Amniotic stem cell (primary cell): ENCODE data around the gene ADCY7.
A peak's percentile ranks its signal among the peaks of the same experiment; 100 is the strongest.

Source experiments
- DNase-seq: peaks from one replicate; lab custom pipeline; 2025; lab: John Stamatoyannopoulos, UW

ADCY7 gene

DNA sequence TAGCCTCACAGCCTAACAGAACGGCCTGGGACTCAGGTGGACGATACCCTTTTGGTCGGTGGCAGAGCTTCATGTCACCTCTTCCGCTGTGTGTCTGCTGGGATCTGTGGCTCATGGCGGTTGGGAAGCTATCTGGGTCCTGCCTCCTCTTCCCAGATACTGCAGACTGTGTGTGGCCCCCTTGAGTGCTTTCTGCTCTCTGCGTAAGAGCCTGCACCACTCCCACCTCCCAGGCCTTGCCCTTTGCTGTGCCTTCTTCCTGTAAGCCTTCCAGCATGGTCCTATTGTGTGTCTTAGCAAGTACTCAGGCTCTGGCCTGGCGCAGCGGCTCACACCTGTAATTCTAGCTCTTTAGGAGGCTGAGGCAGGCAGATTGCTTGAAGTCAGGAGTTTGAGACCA, 17.5 kb upstream of the ADCY7 start:
- DNase-seq, result no peak

- peak; percentile 77 for DNase-seq
Observed at GRCh38 chr16:50251375-50252081, 14.8 kb upstream of the ADCY7 start.

- DNase-seq, result no peak
Observed at GRCh38 chr16:50252082-50252611, 14.2 kb upstream of the ADCY7 start.

- no peak for DNase-seq
Observed at GRCh38 chr16:50252874-50253513, 13.4 kb upstream of the ADCY7 start.

DNA sequence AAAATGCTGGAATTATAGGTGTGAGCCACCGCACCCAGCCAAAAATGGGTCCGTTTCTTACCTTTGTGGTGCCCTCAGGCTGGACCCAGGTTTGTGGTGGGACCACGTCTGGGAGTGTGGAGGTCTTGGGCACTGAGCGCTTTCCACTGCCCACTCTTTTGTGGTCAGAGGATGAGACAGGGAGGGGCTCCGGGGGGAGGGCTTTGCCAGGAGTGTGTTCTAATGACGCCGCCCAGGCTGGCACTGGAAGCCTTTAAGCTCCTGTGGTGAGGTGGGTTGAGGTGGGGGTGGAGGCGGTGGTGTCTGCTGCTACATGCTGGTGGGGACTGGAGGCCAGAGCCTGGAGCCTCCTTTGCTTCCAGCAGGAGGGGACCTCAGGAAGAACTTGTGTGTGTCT, 12.8 kb upstream of the ADCY7 start:
- DNase-seq, result no peak

- DNase-seq, result no peak
Observed at GRCh38 chr16:50254072-50254471, 12.3 kb upstream of the ADCY7 start.

GRCh38 chr16:50255538-50255937, 10.8 kb upstream of the ADCY7 start:
- DNase-seq, result no peak

DNA sequence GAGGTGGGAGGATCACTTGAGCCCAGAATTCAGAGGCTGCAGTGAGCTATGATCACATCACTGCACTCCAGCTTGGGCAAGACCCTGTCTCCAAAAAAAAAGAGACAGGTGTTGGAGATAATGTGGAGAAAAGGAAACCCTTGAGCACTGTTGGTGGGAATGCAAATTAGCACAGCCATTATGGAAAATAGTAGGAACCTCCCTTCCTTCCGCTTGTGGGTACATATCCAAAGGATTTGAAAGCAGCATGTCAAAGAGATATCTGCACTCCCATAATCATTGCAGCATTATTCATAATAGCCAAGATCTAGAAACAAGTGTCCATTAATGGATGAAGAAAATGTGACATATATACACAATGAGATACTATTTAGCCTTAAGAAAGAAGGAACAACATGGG, 9.7 kb upstream of the ADCY7 start:
- no peak for DNase-seq

DNA sequence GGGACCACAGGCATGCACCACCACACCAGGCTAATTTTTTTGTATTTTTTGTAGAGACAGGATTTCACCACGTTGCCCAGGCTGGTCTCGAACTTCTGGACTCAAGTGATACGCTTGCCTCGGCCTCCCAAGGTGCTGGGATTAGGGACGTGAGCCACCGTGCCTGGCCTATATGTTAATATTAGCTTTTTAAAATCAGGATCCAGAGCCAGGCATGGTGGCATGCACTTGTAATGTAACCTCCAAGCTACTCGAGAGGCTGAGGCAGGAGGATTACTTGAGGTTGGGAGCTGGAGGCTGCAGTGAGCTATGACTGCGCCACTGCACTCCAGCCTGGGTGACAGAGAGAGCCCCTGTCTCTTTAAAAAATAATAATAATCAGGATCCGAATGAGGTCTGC, 8.5 kb upstream of the ADCY7 start:
- DNase-seq, result no peak

DNA sequence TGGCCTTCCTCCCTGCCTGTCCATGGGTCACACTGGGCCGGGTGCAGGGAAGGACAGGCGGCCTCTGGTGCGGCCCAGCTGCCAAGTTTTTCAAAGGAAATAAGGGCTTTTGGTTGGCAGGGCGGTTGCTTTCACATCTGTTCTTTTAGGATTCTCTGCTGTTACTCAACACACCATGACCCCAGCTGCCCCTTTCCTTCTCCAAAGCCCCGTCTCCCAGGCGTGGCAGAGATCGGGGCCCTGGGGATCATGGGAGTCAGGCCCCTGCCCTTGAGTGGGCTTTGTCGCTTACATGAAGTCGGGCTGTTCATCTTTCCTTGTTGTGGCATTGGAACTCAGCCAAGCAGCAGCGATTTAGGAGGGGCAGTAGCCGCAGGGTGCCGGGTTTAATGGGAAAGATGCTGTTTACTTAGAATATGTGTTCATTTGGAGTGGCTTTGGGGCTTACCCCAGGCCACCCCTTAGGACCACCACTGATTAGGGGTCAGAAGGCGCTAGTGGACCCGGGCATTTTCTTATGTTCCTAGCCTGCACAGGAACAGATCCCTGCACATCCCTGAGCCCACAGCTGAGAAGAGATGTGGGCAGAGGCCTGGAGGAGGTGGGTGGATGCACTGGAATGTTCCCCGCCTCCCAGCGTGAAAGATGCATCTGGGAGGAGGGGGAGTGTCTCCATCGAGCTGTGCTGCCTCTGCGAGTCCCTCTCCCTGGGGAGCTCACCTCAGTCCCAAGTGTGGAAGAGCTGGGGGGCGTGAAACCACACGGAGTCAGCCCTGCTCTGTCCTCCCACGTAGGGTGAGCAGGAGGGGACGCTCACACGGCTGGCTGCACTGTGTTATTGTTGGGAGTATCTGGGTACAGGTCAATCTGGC, 6.8 kb upstream of the ADCY7 start:
- no peak for DNase-seq

DNA sequence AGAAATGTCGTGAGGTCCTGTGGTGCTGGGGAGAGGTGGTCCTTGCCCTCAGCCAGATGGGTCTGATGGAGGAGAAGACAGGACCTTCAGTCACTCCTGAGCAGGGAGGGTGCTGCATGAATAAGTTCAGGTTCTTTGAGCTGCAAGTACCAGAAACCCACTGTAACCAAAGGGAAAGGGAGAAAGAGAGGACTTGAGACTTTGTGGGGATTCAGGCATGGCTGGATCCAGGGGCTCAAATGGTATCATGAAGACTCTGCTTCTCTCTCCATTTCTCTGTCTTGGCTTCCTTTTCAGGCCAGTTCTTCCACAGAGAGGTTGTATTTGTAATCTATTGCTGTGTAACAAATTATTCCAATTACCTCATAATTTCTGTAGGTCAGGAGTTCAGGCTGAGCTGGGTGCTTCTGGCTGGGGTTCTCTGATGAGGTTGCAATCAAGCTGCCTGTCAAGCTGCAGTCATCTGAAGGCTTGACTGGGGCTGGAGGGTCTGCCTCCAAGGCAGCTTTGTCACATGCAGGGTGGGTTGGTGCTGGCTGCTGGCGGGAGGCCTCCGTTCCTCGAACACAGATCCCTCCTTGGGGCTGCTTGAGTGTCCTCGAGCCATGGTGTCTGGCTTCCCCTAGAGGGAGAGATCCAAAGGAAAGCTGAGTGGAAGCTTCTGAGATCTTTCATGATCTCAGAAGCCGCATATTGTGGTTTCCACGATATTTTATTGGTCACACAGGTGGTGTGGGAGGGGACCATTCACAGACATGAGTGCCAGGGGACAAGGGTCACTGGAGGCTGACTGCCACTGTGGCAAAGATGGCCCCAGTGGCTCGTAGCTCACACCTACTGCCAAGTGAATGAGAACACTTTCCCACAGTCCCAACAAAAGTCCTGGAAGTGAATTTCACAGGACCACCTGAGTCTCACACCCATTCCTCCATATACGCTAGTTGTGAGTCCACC, 5.9 kb upstream of the ADCY7 start:
- no peak for DNase-seq

- DNase-seq, result no peak
Observed at GRCh38 chr16:50261160-50261706, 5.1 kb upstream of the ADCY7 start.

GRCh38 chr16:50261707-50262235, 4.6 kb upstream of the ADCY7 start:
- DNase-seq, result no peak

DNA sequence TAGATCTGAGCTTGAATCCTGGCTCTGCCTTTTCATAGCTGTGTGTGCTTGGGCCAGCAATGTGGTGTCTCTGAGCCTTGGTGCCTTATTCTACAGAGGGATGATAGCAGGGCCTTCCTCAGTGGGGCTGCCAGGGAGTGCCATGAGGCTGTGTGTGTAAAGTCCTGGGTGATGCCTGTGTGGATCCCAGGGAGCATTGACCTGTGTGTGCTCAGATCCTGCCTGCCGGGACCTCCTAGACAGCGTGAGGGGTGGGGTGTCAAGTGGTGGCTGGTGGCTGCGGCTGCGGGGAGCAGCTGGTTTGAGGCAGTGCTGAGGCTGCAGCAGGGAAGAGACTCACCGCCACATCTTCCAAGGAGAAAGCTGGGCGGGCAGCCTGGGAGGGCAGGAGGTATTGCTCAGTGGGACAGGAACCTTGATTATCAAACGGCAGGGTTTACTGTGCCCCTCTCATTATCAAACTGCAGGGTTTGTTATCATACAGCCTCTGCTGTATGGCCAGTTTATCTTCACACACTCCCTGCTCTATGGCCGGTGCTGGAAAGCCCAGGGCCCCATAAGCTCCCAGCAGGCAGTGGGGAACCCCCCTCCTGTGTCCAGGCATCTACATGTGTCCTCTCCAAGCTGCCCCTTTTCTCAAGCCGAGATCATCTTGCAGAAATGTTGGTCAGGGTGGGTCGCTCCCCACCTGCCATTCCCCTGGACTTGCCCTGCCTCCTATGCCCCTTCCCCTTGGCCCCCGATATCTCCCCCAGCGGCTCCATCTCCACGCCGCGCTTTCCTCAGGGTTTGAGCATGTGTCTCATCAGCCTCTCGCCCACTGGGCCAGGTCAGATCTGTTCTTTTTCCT, 3.1 kb upstream of the ADCY7 start:
- DNase-seq, result no peak

DNA sequence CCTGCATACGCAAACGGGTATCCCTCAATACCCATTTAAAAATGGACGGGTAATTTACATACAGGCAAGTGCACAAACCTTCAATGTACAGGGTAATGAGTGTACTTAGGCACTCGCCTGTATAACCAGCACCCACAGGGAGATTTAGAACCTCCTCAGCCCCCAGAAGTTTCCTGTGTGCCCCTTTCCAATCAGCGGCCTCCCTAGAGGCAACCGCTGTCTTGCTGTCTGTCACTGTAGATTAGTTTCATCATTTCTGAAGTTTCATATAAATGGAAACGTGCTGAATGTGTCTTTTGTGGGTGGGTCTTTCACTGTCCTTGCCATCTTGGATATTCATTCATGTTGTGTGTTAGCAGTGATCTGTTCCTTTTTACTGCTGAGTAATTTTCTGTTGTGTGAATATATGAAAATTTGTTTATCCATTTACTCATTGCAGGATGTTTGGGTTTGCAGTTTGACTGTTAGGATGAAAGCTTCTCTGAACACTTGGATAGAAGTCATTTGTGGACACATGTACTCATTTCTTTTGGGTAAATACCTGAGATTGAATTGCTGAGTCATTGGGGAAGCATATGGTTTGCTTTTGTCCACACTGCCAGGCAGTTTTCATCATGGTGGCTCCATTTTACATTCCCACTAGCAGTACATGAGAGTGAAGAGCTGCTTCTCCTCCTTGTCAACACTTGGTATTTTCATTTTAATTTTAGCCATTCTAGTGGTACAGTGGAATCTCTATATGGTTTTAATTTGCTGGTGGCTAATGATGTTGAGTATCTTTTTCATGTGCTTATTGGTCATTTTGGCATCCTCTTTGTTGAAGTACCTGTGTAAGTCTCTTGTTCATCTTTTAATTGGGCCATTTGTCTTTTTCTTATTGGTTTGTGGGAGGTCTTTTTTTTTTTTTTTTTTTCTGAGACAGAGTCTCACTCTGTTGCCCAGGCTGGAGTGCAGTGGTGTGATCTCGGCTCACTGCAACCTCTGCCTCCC, 2.1 kb upstream of the ADCY7 start:
- no peak for DNase-seq

DNA sequence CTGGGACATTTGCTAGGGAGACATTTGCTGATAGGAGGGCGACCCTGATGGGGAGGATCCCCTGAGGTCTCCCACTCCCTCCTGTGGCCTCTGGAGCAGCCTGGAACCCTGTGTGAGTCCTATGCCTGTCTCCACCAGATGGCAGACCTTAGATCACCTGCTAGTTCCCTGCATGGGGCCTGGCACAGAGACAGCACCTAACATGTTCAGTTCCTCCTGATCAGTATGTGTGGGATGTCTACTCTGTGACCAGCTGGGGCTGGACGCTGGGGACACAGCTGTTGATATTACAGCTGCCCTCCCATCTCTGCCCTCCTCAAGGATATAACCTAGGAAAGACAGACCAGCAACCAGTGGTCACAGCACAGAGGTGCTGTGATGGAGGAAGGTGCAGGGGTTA, 1.1 kb upstream of the ADCY7 start:
- no peak for DNase-seq

GRCh38 chr16:50265716-50266336, 525 bp upstream of the ADCY7 start:
- DNase-seq, result no peak

- DNase-seq, result no peak
Observed at GRCh38 chr16:50267151-50267631, 840 bp downstream of the ADCY7 start.
